Activated naive CD4-positive, alpha-beta T cell treated with anti-CD3 and anti-CD28 coated beads, Interleukin-2, amount 50 U/mL, for 24 hours (primary cell): ENCODE measurements around the gene THADA.
A peak's percentile ranks its signal among the peaks of the same experiment; 100 is the strongest.

Experiments used
- H3K27ac Mint-ChIP-seq: one replicate; pipeline ENCODE4 v1.8.0; 2021; ENCODE audit warnings: mild to moderate bottlenecking, mixed read lengths
- H3K27me3 Mint-ChIP-seq: one replicate; pipeline ENCODE4 v1.8.0; 2021; ENCODE audit warnings: mixed read lengths
- H3K36me3 Mint-ChIP-seq: one replicate; pipeline ENCODE4 v1.8.0; 2021; ENCODE audit warnings: mixed read lengths
- H3K4me1 Mint-ChIP-seq: one replicate; pipeline ENCODE4 v1.8.0; 2021; ENCODE audit warnings: mixed read lengths
- H3K4me3 Mint-ChIP-seq: one replicate; pipeline ENCODE4 v1.8.0; 2021; ENCODE audit warnings: mild to moderate bottlenecking, mixed read lengths
- H3K9me3 Mint-ChIP-seq: one replicate; pipeline ENCODE4 v1.8.0; 2021; ENCODE audit warnings: mixed read lengths

Gene THADA

DNA sequence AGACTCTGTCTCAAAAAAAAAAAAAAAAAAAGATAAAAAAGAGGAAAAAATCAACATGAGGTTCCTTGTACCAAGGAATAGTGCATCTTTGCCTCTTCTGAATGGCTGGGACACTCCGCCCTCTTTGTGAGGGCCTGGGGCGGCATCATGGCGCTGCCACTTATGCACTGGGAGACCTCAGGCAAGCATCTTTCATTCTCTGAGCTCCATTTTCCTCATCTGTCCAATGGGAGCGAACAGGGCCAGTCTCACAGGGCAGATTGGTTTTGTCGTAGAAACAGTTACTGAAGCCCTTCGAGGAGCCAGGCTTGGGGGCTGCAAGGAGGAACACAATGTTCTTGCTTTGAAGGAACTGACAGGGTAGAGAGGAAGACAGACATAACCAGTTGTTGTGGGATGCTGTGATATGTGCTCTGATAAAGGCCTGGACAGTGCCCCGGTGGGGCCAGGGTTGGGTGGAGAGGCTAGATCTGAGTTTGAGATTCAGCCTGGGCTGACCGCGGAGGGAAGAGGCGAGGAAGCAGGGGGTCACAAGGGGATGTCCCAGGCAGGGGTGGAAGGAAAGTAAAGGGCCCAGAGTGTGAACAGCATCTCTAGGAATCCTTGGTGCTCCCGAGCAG is 383.5 kb downstream of the THADA start:
- Mint-ChIP-seq H3K27me3 (no peaks in the 10 kb centered on the region), H3K36me3 (peaks cover 4% of the 10 kb centered on the region), H3K27ac (peak overlapping the region; percentile 37), H3K4me3 (no peak overlapping the region), H3K4me1 (peaks cover 42% of the 10 kb centered on the region), H3K9me3 (no peaks in the 10 kb centered on the region)

- H3K4me3 Mint-ChIP-seq = peak overlapping the region; percentile 11
- H3K27ac Mint-ChIP-seq = peak overlapping the region; percentile 80
- peaks cover 4% of the 10 kb centered on the region for H3K36me3 Mint-ChIP-seq
- peaks cover 49% of the 10 kb centered on the region for H3K4me1 Mint-ChIP-seq
- no peaks in the 10 kb centered on the region for H3K9me3 Mint-ChIP-seq
- H3K27me3 Mint-ChIP-seq = no peaks in the 10 kb centered on the region
These were observed 385.2 kb downstream of the THADA start for GRCh38 chr2:43210467-43211303.

- H3K27me3 Mint-ChIP-seq = no peaks in the 10 kb centered on the region
- H3K9me3 Mint-ChIP-seq = no peaks in the 10 kb centered on the region
- H3K4me3 Mint-ChIP-seq = no peak overlapping the region
- H3K36me3 Mint-ChIP-seq = peaks cover 4% of the 10 kb centered on the region
- peaks cover 50% of the 10 kb centered on the region for H3K4me1 Mint-ChIP-seq
- no peak overlapping the region for H3K27ac Mint-ChIP-seq
These were observed 385.7 kb downstream of the THADA start for GRCh38 chr2:43210125-43210466.

GRCh38 chr2:43209204-43209717 is 386.6 kb downstream of the THADA start:
- Mint-ChIP-seq H3K4me3 (no peak overlapping the region), H3K27me3 (no peaks in the 10 kb centered on the region), H3K36me3 (peaks cover 4% of the 10 kb centered on the region), H3K27ac (no peak overlapping the region), H3K9me3 (no peaks in the 10 kb centered on the region), H3K4me1 (peaks cover 50% of the 10 kb centered on the region)

- H3K4me3 Mint-ChIP-seq = no peak overlapping the region
- peaks cover 45% of the 10 kb centered on the region for H3K4me1 Mint-ChIP-seq
- peaks cover 4% of the 10 kb centered on the region for H3K36me3 Mint-ChIP-seq
- H3K27me3 Mint-ChIP-seq = no peaks in the 10 kb centered on the region
- no peak overlapping the region for H3K27ac Mint-ChIP-seq
- H3K9me3 Mint-ChIP-seq = no peaks in the 10 kb centered on the region
These were observed 388.1 kb downstream of the THADA start for GRCh38 chr2:43207553-43208300.

GRCh38 chr2:43206602-43207001 is 389.2 kb downstream of the THADA start:
- no peak overlapping the region for H3K27ac Mint-ChIP-seq
- peaks cover 2% of the 10 kb centered on the region for H3K36me3 Mint-ChIP-seq
- H3K4me1 Mint-ChIP-seq = peaks cover 46% of the 10 kb centered on the region

DNA sequence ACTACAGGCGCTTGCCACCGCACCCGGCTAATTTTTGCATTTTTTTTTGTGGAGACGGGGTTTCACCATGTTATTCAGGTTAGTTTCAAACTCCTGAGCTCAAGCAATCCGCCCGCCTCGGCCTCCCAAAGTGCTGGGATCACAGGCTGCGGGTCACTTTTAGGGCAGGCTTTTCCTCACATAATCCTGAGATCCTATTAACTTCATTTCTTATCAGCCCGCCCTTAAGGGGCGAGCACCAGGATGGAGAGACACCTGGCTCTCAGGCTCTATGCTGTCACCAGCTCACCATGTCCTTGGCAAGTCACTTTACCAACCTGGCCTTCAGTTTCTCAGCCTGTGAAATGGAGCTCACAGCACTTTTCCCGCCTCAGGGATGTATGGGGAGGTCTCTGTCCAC is 392.5 kb downstream of the THADA start:
- no peaks in the 10 kb centered on the region for H3K36me3 Mint-ChIP-seq
- no peak overlapping the region for H3K4me3 Mint-ChIP-seq
- H3K27me3 Mint-ChIP-seq = no peaks in the 10 kb centered on the region
- no peaks in the 10 kb centered on the region for H3K9me3 Mint-ChIP-seq
- H3K4me1 Mint-ChIP-seq = peaks cover 43% of the 10 kb centered on the region
- H3K27ac Mint-ChIP-seq = no peak overlapping the region

More at GRCh38 chr2:43206602-43207001, 389.2 kb downstream of the THADA start:
- Mint-ChIP-seq H3K4me3 (no peak overlapping the region), H3K9me3 (no peaks in the 10 kb centered on the region), H3K27me3 (no peaks in the 10 kb centered on the region)

DNA sequence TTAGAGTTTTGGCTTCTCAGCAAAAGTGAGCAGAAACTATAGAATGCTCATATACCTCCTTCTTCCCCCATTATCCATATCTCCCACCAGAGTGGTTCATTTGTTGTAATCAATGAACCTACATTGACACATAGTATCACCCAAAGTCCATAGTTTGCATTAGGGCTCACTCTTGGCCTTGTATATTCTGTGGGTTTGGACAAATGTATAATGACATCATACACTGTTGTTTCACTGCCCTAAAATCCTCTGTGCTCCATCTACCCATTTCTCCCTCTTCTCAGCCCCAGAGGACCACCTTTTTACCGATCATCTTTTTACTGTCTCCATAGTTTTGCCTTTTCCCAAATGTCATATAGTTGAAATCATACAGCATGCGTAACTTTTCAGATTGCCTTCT is 393.5 kb downstream of the THADA start:
- Mint-ChIP-seq H3K27ac (no peak overlapping the region), H3K4me3 (no peak overlapping the region), H3K36me3 (no peaks in the 10 kb centered on the region), H3K27me3 (no peaks in the 10 kb centered on the region), H3K4me1 (peaks cover 40% of the 10 kb centered on the region), H3K9me3 (no peaks in the 10 kb centered on the region)

GRCh38 chr2:43201497-43201896 is 394.3 kb downstream of the THADA start:
- Mint-ChIP-seq H3K36me3 (peaks cover 2% of the 10 kb centered on the region), H3K4me3 (no peak overlapping the region), H3K27ac (no peak overlapping the region), H3K4me1 (peaks cover 47% of the 10 kb centered on the region), H3K27me3 (no peaks in the 10 kb centered on the region), H3K9me3 (no peaks in the 10 kb centered on the region)

GRCh38 chr2:43201016-43201415 is 394.8 kb downstream of the THADA start:
- H3K27ac Mint-ChIP-seq = no peak overlapping the region
- no peak overlapping the region for H3K4me3 Mint-ChIP-seq
- H3K9me3 Mint-ChIP-seq = no peaks in the 10 kb centered on the region
- H3K36me3 Mint-ChIP-seq = peaks cover 2% of the 10 kb centered on the region
- no peaks in the 10 kb centered on the region for H3K27me3 Mint-ChIP-seq
- H3K4me1 Mint-ChIP-seq = peaks cover 45% of the 10 kb centered on the region

DNA sequence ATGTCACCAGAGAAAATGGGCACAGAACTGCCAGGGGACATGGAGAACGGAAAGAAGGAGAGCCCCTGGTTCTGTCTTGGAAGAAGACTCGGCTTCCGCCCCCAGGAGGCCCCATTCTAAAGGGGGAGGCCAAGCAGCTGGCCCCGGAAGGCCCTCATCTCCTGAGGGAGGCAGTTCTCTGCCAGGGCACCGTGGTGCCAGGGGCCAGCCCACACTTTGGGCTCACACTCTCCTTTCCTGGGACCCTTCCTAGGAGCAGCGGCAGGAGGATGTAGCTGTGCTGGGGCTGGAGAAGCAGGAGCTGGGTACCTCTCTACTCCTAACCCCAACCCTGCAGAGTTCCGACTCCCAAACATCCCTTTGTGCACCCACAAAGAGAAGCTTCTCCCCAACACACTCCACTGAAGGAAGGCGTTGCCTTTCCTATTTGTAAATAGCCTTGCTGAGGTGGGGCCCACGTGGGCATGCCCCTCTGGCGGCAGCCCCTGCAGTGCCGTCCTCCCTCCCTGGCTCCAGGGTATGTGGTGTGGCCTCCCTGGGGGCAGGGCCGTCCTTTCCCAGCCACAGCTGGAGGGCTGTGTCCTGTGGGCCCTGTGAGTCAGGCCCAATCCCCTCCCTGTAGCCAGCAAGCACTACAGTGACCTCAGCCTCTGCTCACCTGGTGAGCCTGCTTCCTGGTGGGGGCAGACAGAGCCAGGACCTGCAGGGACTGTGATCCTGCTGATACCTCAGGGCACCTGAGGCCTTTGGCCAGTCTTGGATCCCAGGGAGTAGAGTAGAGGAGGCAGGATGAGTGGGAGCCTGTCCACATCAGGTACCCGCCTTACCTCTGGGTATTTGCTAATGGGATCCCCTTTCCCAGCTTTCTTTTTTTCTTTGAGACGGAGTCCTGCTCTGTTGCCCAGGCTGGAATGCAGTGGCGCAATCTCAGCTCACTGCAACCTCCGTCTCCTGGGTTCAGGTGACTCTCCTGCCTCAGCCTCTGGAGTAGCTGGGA is 396.0 kb downstream of the THADA start:
- H3K4me1 Mint-ChIP-seq = peaks cover 47% of the 10 kb centered on the region
- no peak overlapping the region for H3K4me3 Mint-ChIP-seq
- no peaks in the 10 kb centered on the region for H3K27me3 Mint-ChIP-seq
- no peak overlapping the region for H3K27ac Mint-ChIP-seq
- no peaks in the 10 kb centered on the region for H3K9me3 Mint-ChIP-seq
- H3K36me3 Mint-ChIP-seq = peaks cover 2% of the 10 kb centered on the region

GRCh38 chr2:43198263-43198662 is 397.6 kb downstream of the THADA start:
- Mint-ChIP-seq H3K9me3 (no peaks in the 10 kb centered on the region), H3K4me1 (peaks cover 62% of the 10 kb centered on the region), H3K36me3 (peaks cover 2% of the 10 kb centered on the region), H3K27ac (peak overlapping the region; percentile 55), H3K4me3 (no peak overlapping the region), H3K27me3 (no peaks in the 10 kb centered on the region)

DNA sequence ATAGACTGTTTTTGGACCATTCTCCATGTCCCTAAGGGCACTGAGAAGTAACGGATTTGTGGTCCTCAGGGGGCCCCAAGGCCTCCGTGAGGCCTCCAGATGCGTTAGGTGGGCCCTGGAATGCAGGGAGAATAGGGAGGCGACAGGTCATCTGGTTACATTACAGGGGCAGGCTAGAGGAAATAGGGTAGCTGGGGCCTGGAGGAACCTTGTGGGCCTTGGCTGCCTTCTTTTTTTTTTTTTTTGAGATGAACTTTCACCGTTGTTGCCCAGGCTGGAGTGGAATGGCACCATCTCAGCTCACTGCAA is 398.3 kb downstream of the THADA start:
- peaks cover 2% of the 10 kb centered on the region for H3K36me3 Mint-ChIP-seq
- H3K27ac Mint-ChIP-seq = peak overlapping the region; percentile 95
- H3K4me3 Mint-ChIP-seq = peak overlapping the region; percentile 65
- peaks cover 65% of the 10 kb centered on the region for H3K4me1 Mint-ChIP-seq
- no peaks in the 10 kb centered on the region for H3K27me3 Mint-ChIP-seq
- no peaks in the 10 kb centered on the region for H3K9me3 Mint-ChIP-seq

GRCh38 chr2:43196768-43197587 is 398.9 kb downstream of the THADA start:
- H3K27me3 Mint-ChIP-seq = no peaks in the 10 kb centered on the region
- peaks cover 2% of the 10 kb centered on the region for H3K36me3 Mint-ChIP-seq
- H3K9me3 Mint-ChIP-seq = no peaks in the 10 kb centered on the region
- peak overlapping the region; percentile 66 for H3K4me3 Mint-ChIP-seq
- H3K27ac Mint-ChIP-seq = peak overlapping the region; percentile 95
- H3K4me1 Mint-ChIP-seq = peaks cover 65% of the 10 kb centered on the region
